Measurements from ENCODE around the gene HSF2.

- TF ChIP-seq POLR2AphosphoS5 (IDR thresholded peaks at IDR 0.05; ENCODE audit: insufficient read depth in 1 of 2, low read depth in 1 of 2) = no peak
- no peak for TF ChIP-seq CTCF (IDR thresholded peaks at IDR 0.05)
These were observed 26.8 kb upstream of the HSF2 start for GRCh38 chr6:122372647-122373046.

All from vagina (tissue), 2 donors.